Measurements from ENCODE around the gene TLK2.
"Not testable (repeated sequence)": the region's sequence is repeated elsewhere in the genome, so short reads cannot be mapped to it uniquely, and the experiment has no call there.

Gene TLK2

GRCh38 chr17:62601471-62601870, 122.8 kb downstream of the TLK2 start:
- DNase-seq, result no peak
- Histone ChIP-seq H3K27me3 (replicated peaks; ENCODE audit: insufficient read depth, low read length) (no peaks in the 10 kb centered on the region), H3K9me3 (replicated peaks; ENCODE audit: insufficient read depth, low read length) (no peaks in the 10 kb centered on the region), H3K36me3 (replicated peaks; ENCODE audit: insufficient read depth, low read length) (no peaks in the 10 kb centered on the region), H3K4me3 (ENCODE audit: low read length) (no peak overlapping the region), H3K79me2 (ENCODE audit: low read length) (no peaks in the 10 kb centered on the region), H4K20me1 (ENCODE audit: insufficient read depth, low read length) (no peaks in the 10 kb centered on the region), H2AFZ (ENCODE audit: low read length) (no peak overlapping the region), H3K4me1 (ENCODE audit: low read length) (no peaks in the 10 kb centered on the region), H3F3A (ENCODE audit: insufficient read depth, low read length) (no peaks in the 10 kb centered on the region), H3K27ac (ENCODE audit: low read length) (no peak overlapping the region), H3K9me2 (replicated peaks; ENCODE audit: insufficient read depth, low read length) (no peaks in the 10 kb centered on the region), H3K4me2 (ENCODE audit: low read depth, low read length) (no peak overlapping the region), H3K9ac (ENCODE audit: low read length) (no peak overlapping the region)
- TF ChIP-seq EZH2phosphoT487 (IDR thresholded peaks at IDR 0.05; ENCODE audit: low read length) (no peak), EZH2 (optimal IDR thresholded peaks at IDR 0.05; ENCODE audit: low read depth, low read length) (no peak)

- not testable (repeated sequence) for H3K27me3 ChIP-seq (replicated peaks; ENCODE audit: insufficient read depth, low read length); H3K4me1 ChIP-seq (ENCODE audit: low read length); H3K4me3 ChIP-seq (ENCODE audit: low read length); H2AFZ ChIP-seq (ENCODE audit: low read length); H3K27ac ChIP-seq (ENCODE audit: low read length); H3K9me2 ChIP-seq (replicated peaks; ENCODE audit: insufficient read depth, low read length); DNase-seq; H3K4me2 ChIP-seq (ENCODE audit: low read depth, low read length); H4K20me1 ChIP-seq (ENCODE audit: insufficient read depth, low read length); H3K9ac ChIP-seq (ENCODE audit: low read length); H3K36me3 ChIP-seq (replicated peaks; ENCODE audit: insufficient read depth, low read length); H3K9me3 ChIP-seq (replicated peaks; ENCODE audit: insufficient read depth, low read length); H3K79me2 ChIP-seq (ENCODE audit: low read length); H3F3A ChIP-seq (ENCODE audit: insufficient read depth, low read length)
Measured at GRCh38 chr17:62603783-62604182, 125.2 kb downstream of the TLK2 start.

- Histone ChIP-seq H3K4me1 (ENCODE audit: low read length) (no peaks in the 10 kb centered on the region), H3K9me3 (replicated peaks; ENCODE audit: insufficient read depth, low read length) (no peaks in the 10 kb centered on the region), H3K36me3 (replicated peaks; ENCODE audit: insufficient read depth, low read length) (0 out of 2 replicates have a peak, but pooled peaks cover 6% of the 10 kb centered on the region), H2AFZ (ENCODE audit: low read length) (no peak overlapping the region), H4K20me1 (ENCODE audit: insufficient read depth, low read length) (no peaks in the 10 kb centered on the region), H3K79me2 (ENCODE audit: low read length) (no peaks in the 10 kb centered on the region), H3K27ac (ENCODE audit: low read length) (no peak overlapping the region), H3K4me3 (ENCODE audit: low read length) (no peak overlapping the region), H3K4me2 (ENCODE audit: low read depth, low read length) (no peak overlapping the region), H3K9ac (ENCODE audit: low read length) (no peak overlapping the region), H3K27me3 (replicated peaks; ENCODE audit: insufficient read depth, low read length) (no peaks in the 10 kb centered on the region), H3K9me2 (replicated peaks; ENCODE audit: insufficient read depth, low read length) (no peaks in the 10 kb centered on the region), H3F3A (ENCODE audit: insufficient read depth, low read length) (no peaks in the 10 kb centered on the region)
- TF ChIP-seq CTCF (IDR thresholded peaks at IDR 0.05; ENCODE audit: low read length), result no peak
- TF ChIP-seq EZH2 (optimal IDR thresholded peaks at IDR 0.05; ENCODE audit: low read depth, low read length), result no peak
- no peak for DNase-seq
Measured at GRCh38 chr17:62605588-62605987, 127.0 kb downstream of the TLK2 start.

GRCh38 chr17:62611292-62611691, 132.7 kb downstream of the TLK2 start:
- Histone ChIP-seq H3K4me3 (ENCODE audit: low read length) (no peak overlapping the region), H3K9ac (ENCODE audit: low read length) (no peak overlapping the region), H3K9me3 (replicated peaks; ENCODE audit: insufficient read depth, low read length) (no peaks in the 10 kb centered on the region), H3K79me2 (ENCODE audit: low read length) (no peaks in the 10 kb centered on the region), H3K4me1 (ENCODE audit: low read length) (no peaks in the 10 kb centered on the region), H2AFZ (ENCODE audit: low read length) (no peak overlapping the region), H3K9me2 (replicated peaks; ENCODE audit: insufficient read depth, low read length) (no peaks in the 10 kb centered on the region), H3K4me2 (ENCODE audit: low read depth, low read length) (no peak overlapping the region), H3K36me3 (replicated peaks; ENCODE audit: insufficient read depth, low read length) (peaks cover 6% of the 10 kb centered on the region; the same call in 1 of the 2 replicates), H3F3A (ENCODE audit: insufficient read depth, low read length) (no peaks in the 10 kb centered on the region), H3K27me3 (replicated peaks; ENCODE audit: insufficient read depth, low read length) (no peaks in the 10 kb centered on the region), H4K20me1 (ENCODE audit: insufficient read depth, low read length) (no peaks in the 10 kb centered on the region), H3K27ac (ENCODE audit: low read length) (no peak overlapping the region)
- TF ChIP-seq EZH2 (optimal IDR thresholded peaks at IDR 0.05; ENCODE audit: low read depth, low read length) (no peak), CTCF (IDR thresholded peaks at IDR 0.05; ENCODE audit: low read length) (no peak), EZH2phosphoT487 (IDR thresholded peaks at IDR 0.05; ENCODE audit: low read length) (no peak)
- no peak for DNase-seq
